HEK293 (cell line): ENCODE results near the gene FSTL3.

ENCODE experiments used
- CTCF ChIA-PET: fragments of 350-600 bp; formaldehyde crosslinking; extraction: SDS; loops from one replicate; lab custom pipeline; 2021; ENCODE audit warnings: antibody characterized with exemption; lab: Yijun Ruan, JAX
- POLR2A ChIA-PET: fragments of 300-600 bp; formaldehyde crosslinking; extraction: SDS; loops from one replicate; lab custom pipeline; 2020; ENCODE audit warnings: antibody characterized with exemption, inconsistent platforms; lab: Yijun Ruan, JAX
- H3K27ac ChIP-seq: fragments of 200-500 bp; sonication (Bioruptor generic); 2 replicates; pipeline ENCODE4 v1.5.1; 2014; ENCODE audit warnings: low read depth, low read length, control low read depth, inconsistent platforms; ENCODE audit errors: extremely low read depth
- H3K36me3 ChIP-seq, 2 experiments: fragments of 200-500 bp in 1 of 2; sonication (Bioruptor generic) in 1 of 2; 1 replicate in 1 of 2; 2 replicates in 1 of 2; pipeline ENCODE4 v1.5.1; 2014 to 2017; ENCODE audit warnings: inconsistent platforms in 2 of 2, low read length in 2 of 2; ENCODE audit not compliant: control insufficient read depth in 2 of 2, insufficient read depth in 1 of 2
- H3K4me1 ChIP-seq: fragments of 200-500 bp; sonication (Bioruptor generic); 2 replicates; pipeline ENCODE4 v1.5.1; 2014; ENCODE audit warnings: mild to moderate bottlenecking, low read length, inconsistent platforms; ENCODE audit not compliant: control insufficient read depth, insufficient read depth
- H3K4me3 ChIP-seq: 2 replicates; pipeline ENCODE4 v1.5.1; 2011; ENCODE audit warnings: low read depth, mild to moderate bottlenecking, control low read depth, low read length, moderate library complexity
- H3K9me3 ChIP-seq: fragments of 200-500 bp; sonication (Bioruptor generic); 2 replicates; pipeline ENCODE4 v1.5.1; 2014; ENCODE audit warnings: low read depth, low read length, inconsistent platforms; ENCODE audit not compliant: control insufficient read depth, insufficient read depth
- EGR2 ChIP-seq: fragments of 450-650 bp; formaldehyde crosslinking; IDR thresholded peaks from 2 replicates; pipeline ENCODE4 v1.5.1; 2016; ENCODE audit warnings: low read depth, missing biosample characterization, missing genetic modification characterization
- HOXD13 ChIP-seq: sonication (generic); formaldehyde crosslinking; IDR thresholded peaks from 2 replicates; pipeline ENCODE4 v1.8.0; 2022; ENCODE audit warnings: missing genetic modification reagents, borderline replicate concordance
- KLF1 ChIP-seq: fragments of 450-650 bp; formaldehyde crosslinking; IDR thresholded peaks from 2 replicates; pipeline ENCODE4 v1.5.1; 2016; ENCODE audit warnings: missing biosample characterization, missing genetic modification characterization
- KLF7 ChIP-seq: fragments of 450-650 bp; formaldehyde crosslinking; IDR thresholded peaks from 2 replicates; pipeline ENCODE4 v1.5.1; 2016; ENCODE audit warnings: missing biosample characterization, missing genetic modification characterization, borderline replicate concordance
- KLF9 ChIP-seq: fragments of 450-650 bp; formaldehyde crosslinking; IDR thresholded peaks from 2 replicates; pipeline ENCODE4 v1.5.1; 2016; ENCODE audit warnings: missing biosample characterization, missing genetic modification characterization, low read depth
- PATZ1 ChIP-seq: fragments of 450-650 bp; formaldehyde crosslinking; IDR thresholded peaks from 2 replicates; pipeline ENCODE4 v1.5.1; 2016; ENCODE audit warnings: missing biosample characterization, missing genetic modification characterization
- PBX3 ChIP-seq: sonication (generic); formaldehyde crosslinking; IDR thresholded peaks from 2 replicates; pipeline ENCODE4 v1.8.1; 2022; ENCODE audit warnings: mild to moderate bottlenecking, moderate library complexity, missing genetic modification reagents
- SP2 ChIP-seq: fragments of 450-650 bp; formaldehyde crosslinking; IDR thresholded peaks from 2 replicates; pipeline ENCODE4 v1.5.1; 2016; ENCODE audit warnings: missing biosample characterization, missing genetic modification characterization
- SP3 ChIP-seq: fragments of 450-650 bp; formaldehyde crosslinking; IDR thresholded peaks from 2 replicates; pipeline ENCODE4 v1.5.1; 2016; ENCODE audit warnings: missing biosample characterization, missing genetic modification characterization
- SP7 ChIP-seq: fragments of 450-650 bp; formaldehyde crosslinking; IDR thresholded peaks from 2 replicates; pipeline ENCODE4 v1.5.1; 2016; ENCODE audit warnings: missing biosample characterization, missing genetic modification characterization
- YY1 ChIP-seq: fragments of 450-650 bp; formaldehyde crosslinking; IDR thresholded peaks from 2 replicates; pipeline ENCODE4 v1.5.1; 2018; ENCODE audit warnings: missing biosample characterization, missing genetic modification characterization
- ZBTB17 ChIP-seq: fragments of 450-650 bp; formaldehyde crosslinking; IDR thresholded peaks from 2 replicates; pipeline ENCODE4 v1.5.1; 2016; ENCODE audit warnings: missing biosample characterization, missing genetic modification characterization
- ZBTB8A ChIP-seq: fragments of 450-650 bp; formaldehyde crosslinking; IDR thresholded peaks from 2 replicates; pipeline ENCODE4 v1.5.1; 2016; ENCODE audit warnings: missing biosample characterization, missing genetic modification characterization
- ZFHX2 ChIP-seq: fragments of 450-650 bp; formaldehyde crosslinking; conservative IDR thresholded peaks from 2 replicates; pipeline ENCODE4 v1.5.1; 2016; ENCODE audit warnings: missing biosample characterization, missing genetic modification characterization
- ZFP37 ChIP-seq: fragments of 450-650 bp; formaldehyde crosslinking; IDR thresholded peaks from 2 replicates; pipeline ENCODE4 v1.5.1; 2016; ENCODE audit warnings: missing biosample characterization, missing genetic modification characterization
- ZFP69B ChIP-seq: fragments of 450-650 bp; formaldehyde crosslinking; IDR thresholded peaks from 2 replicates; pipeline ENCODE4 v1.5.1; 2016; ENCODE audit warnings: missing biosample characterization, missing genetic modification characterization
- ZNF138 ChIP-seq: fragments of 450-650 bp; formaldehyde crosslinking; IDR thresholded peaks from 2 replicates; pipeline ENCODE4 v1.5.1; 2016; ENCODE audit warnings: missing biosample characterization, missing genetic modification characterization, borderline replicate concordance
- ZNF169 ChIP-seq: fragments of 450-650 bp; formaldehyde crosslinking; IDR thresholded peaks from 2 replicates; pipeline ENCODE4 v1.5.1; 2016; ENCODE audit warnings: missing biosample characterization, missing genetic modification characterization
- ZNF19 ChIP-seq: fragments of 450-650 bp; formaldehyde crosslinking; IDR thresholded peaks from 2 replicates; pipeline ENCODE4; 2016; ENCODE audit warnings: missing biosample characterization, missing genetic modification characterization, low read depth
- ZNF266 ChIP-seq: fragments of 450-650 bp; formaldehyde crosslinking; IDR thresholded peaks from 2 replicates; pipeline ENCODE4 v1.5.1; 2016; ENCODE audit warnings: missing biosample characterization, missing genetic modification characterization, low read depth
- ZNF274 ChIP-seq, 2 experiments: fragments of 200-500 bp in 1 of 2; fragments of 450-650 bp in 1 of 2; sonication (Bioruptor generic) in 1 of 2; formaldehyde crosslinking in 1 of 2; IDR thresholded peaks; 2 replicates each; pipeline versions ENCODE4 v1.5.1 to v1.6.1; 2014 to 2016; ENCODE audit warnings: borderline replicate concordance in 1 of 2, inconsistent platforms in 1 of 2, low read length in 1 of 2, missing biosample characterization in 1 of 2, missing genetic modification characterization in 1 of 2
- ZNF341 ChIP-seq: fragments of 450-650 bp; formaldehyde crosslinking; IDR thresholded peaks from 2 replicates; pipeline ENCODE4; 2016; ENCODE audit warnings: low read depth, missing biosample characterization, missing genetic modification characterization
- ZNF416 ChIP-seq: fragments of 450-650 bp; formaldehyde crosslinking; IDR thresholded peaks from 2 replicates; pipeline ENCODE4 v1.5.1; 2016; ENCODE audit warnings: missing biosample characterization, missing genetic modification characterization
- ZNF514 ChIP-seq: fragments of 450-650 bp; formaldehyde crosslinking; IDR thresholded peaks from 2 replicates; pipeline ENCODE4 v1.5.1; 2016; ENCODE audit warnings: missing biosample characterization, missing genetic modification characterization
- ZNF596 ChIP-seq: fragments of 450-650 bp; IDR thresholded peaks from 2 replicates; pipeline ENCODE4 v1.5.0; 2018; ENCODE audit warnings: missing biosample characterization, mild to moderate bottlenecking, missing genetic modification characterization, moderate library complexity
- ZNF600 ChIP-seq: fragments of 450-650 bp; formaldehyde crosslinking; IDR thresholded peaks from 2 replicates; pipeline ENCODE4 v1.5.1; 2016; ENCODE audit warnings: missing biosample characterization, missing genetic modification characterization
- ZNF747 ChIP-seq: fragments of 450-650 bp; formaldehyde crosslinking; IDR thresholded peaks from 2 replicates; pipeline ENCODE4 v1.5.1; 2016; ENCODE audit warnings: missing biosample characterization, missing genetic modification characterization
- TF ChIP-seq, protein P1 (sequence below): fragments of 450-650 bp; formaldehyde crosslinking; IDR thresholded peaks from 2 replicates; pipeline ENCODE4 v1.5.1; 2017; ENCODE audit warnings: missing biosample characterization, missing genetic modification characterization

Gene FSTL3

DNA sequence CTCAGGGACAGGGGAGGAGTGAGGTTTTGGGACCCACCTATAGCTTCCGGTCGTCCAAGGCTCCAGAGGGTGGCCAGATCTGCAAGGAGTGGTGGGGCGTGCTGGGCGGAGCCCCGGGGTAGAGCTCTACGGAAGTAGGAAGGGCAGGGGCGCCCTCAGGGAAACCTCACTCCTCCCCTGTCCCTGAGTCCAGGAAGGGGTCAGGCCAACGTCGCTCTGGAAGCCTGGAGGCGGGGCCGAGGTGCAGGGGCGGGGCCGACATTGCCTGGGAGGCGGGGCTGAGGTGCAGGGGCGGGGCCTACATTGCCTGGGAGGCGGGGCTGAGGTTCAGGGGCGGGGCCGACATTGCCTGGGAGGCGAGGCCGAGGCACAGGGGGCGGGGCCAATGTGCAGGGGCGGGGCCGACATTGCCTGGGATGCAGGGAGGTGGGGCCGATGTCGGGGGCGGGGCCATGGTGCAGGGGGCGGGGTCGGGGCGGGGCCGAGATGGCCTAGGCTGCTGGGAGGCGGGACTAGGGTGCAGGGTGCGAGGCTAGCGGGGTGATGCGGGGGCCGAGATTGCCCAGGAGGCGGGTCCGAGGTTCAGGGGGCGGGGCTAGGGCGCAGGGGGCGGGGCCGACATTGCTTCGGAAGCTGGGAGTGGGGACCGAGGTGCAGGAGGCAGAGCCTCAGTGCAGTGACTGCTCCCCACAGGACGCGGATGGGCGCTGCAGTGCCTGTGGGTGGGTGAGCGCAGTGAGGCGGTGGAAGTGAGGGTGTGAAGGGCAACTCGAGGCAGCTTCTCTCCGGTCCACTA, 27.7 kb downstream of the FSTL3 start:
- ChIA-PET CTCF (interaction anchor here (0.6 to 1.5 kb wide), 5 partner anchors 30 to 599 kb away, joined by 3 to 5 read pairs (median 4); no protein-coding TSS in a partner anchor), POLR2A (interaction anchor here (0.5 to 1.5 kb wide), 5 partner anchors 20 to 193 kb away, joined by 3 to 4 read pairs (median 3); no protein-coding TSS in a partner anchor)
- Histone ChIP-seq H3K9me3 (no peaks in the 10 kb centered on the region), H3K36me3 (no peaks in the 10 kb centered on the region), H3K4me1 (no peaks in the 10 kb centered on the region), H3K27ac (no peak overlapping the region), H3K4me3 (no peak overlapping the region)
- TF ChIP-seq ZNF19 = no peak
- TF ChIP-seq, protein P1, sequence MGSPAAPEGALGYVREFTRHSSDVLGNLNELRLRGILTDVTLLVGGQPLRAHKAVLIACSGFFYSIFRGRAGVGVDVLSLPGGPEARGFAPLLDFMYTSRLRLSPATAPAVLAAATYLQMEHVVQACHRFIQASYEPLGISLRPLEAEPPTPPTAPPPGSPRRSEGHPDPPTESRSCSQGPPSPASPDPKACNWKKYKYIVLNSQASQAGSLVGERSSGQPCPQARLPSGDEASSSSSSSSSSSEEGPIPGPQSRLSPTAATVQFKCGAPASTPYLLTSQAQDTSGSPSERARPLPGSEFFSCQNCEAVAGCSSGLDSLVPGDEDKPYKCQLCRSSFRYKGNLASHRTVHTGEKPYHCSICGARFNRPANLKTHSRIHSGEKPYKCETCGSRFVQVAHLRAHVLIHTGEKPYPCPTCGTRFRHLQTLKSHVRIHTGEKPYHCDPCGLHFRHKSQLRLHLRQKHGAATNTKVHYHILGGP = no peak
- no peak for TF ChIP-seq ZFP37
- TF ChIP-seq KLF1 (tag by site-specific recombination) = peak; percentile 47
- TF ChIP-seq YY1 (tag by site-specific recombination) = no peak
- TF ChIP-seq ZNF747 (tag by site-specific recombination) = no peak
- TF ChIP-seq ZNF514 = no peak
- 0 out of 2 replicates have a peak, but pooled peaks have one; percentile 15 for TF ChIP-seq SP7 (tag by site-specific recombination)
- TF ChIP-seq ZNF169 (tag by site-specific recombination) = no peak
- TF ChIP-seq KLF7 = no peak
- TF ChIP-seq ZNF266 (tag by site-specific recombination) = no peak
- TF ChIP-seq ZNF274 (IDR thresholded peaks at IDR 0.05; ENCODE audit: low read length) = no peak
- no peak for TF ChIP-seq ZNF274 (tag by site-specific recombination; IDR thresholded peaks at IDR 0.05; ENCODE audit: borderline replicate concordance)
- TF ChIP-seq ZNF600 (tag by site-specific recombination) = no peak
- peak; percentile 53 for TF ChIP-seq SP2 (tag by site-specific recombination)
- TF ChIP-seq ZNF416 (tag by site-specific recombination) = no peak
- peak; percentile 42; the same call in 1 of the 2 replicates for TF ChIP-seq ZBTB8A (tag by site-specific recombination)
- no peak for TF ChIP-seq ZFP69B
- 0 out of 2 replicates have a peak, but pooled peaks have one; percentile 6 for TF ChIP-seq SP3
- TF ChIP-seq EGR2 (tag by site-specific recombination) = peak; percentile 39
- 0 out of 2 replicates have a peak, but pooled peaks have one; percentile 16 for TF ChIP-seq KLF9 (tag by site-specific recombination)
- TF ChIP-seq ZBTB17 (tag by site-specific recombination) = no peak

DNA sequence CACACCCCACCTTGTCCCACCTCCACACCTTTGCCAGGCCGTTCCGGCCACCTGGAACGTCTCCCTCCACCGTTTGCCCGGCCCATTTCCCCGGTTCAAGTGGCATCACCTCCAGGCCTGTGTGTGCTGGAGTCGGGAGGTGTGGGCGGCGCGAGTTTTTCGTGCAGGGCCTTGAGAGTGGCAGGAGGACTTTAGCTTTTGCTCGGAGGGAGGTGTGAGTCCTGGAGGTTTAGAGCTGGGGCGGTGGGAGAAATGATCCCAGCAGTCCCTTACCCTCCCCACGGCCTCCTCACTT, 28.2 kb downstream of the FSTL3 start:
- CTCF ChIA-PET = interaction anchor here (0.6 to 1.5 kb wide), 3 partner anchors 29 to 599 kb away, joined by 4 to 5 read pairs (median 4); no protein-coding TSS in a partner anchor
- Histone ChIP-seq H3K36me3 (no peaks in the 10 kb centered on the region), H3K4me3 (no peak overlapping the region), H3K27ac (no peak overlapping the region), H3K4me1 (no peaks in the 10 kb centered on the region), H3K9me3 (no peaks in the 10 kb centered on the region)
- POLR2A ChIA-PET = interaction anchor here (0.5 to 1.5 kb wide), 4 partner anchors 20 to 27 kb away, joined by 3 to 4 read pairs (median 4); no protein-coding TSS in a partner anchor
- TF ChIP-seq HOXD13 = no peak
- peak; percentile 67; the same call in 1 of the 2 replicates for TF ChIP-seq ZNF600 (tag by site-specific recombination)
- peak; percentile 94 for TF ChIP-seq ZNF341
- no peak for TF ChIP-seq ZNF596 (tag by site-specific recombination)
- TF ChIP-seq KLF1 (tag by site-specific recombination) = no peak
- TF ChIP-seq PATZ1 (tag by site-specific recombination) = no peak
- no peak for TF ChIP-seq ZNF138 (tag by site-specific recombination)
- peak; percentile 46; the same call in 1 of the 2 replicates for TF ChIP-seq ZFHX2 (tag by site-specific recombination)
- TF ChIP-seq PBX3 (CRISPR knock-in tag) = no peak
